GM12873 (cell line): Measurements from ENCODE around the gene SMYD1.

Experiments used
- CTCF ChIP-seq: IDR thresholded peaks from 2 replicates; pipeline ENCODE4 v1.5.1; 2012; ENCODE audit warnings: low read depth, mild to moderate bottlenecking, moderate library complexity, low read length, control low read depth; ENCODE audit not compliant: insufficient read depth; ENCODE audit errors: missing control alignments

The SMYD1 gene

GRCh38 chr2:88097891-88098557, 30.4 kb downstream of the SMYD1 start:
- TF ChIP-seq CTCF, result no peak

- no peak for TF ChIP-seq CTCF
Observed at GRCh38 chr2:88098558-88098900, 30.9 kb downstream of the SMYD1 start.

- TF ChIP-seq CTCF, result no peak
Observed at GRCh38 chr2:88099798-88100488, 32.3 kb downstream of the SMYD1 start.

GRCh38 chr2:88100489-88100858, 32.8 kb downstream of the SMYD1 start:
- TF ChIP-seq CTCF, result no peak

- TF ChIP-seq CTCF, result no peak
Observed at GRCh38 chr2:88108796-88109195, 41.2 kb downstream of the SMYD1 start.

- no peak for TF ChIP-seq CTCF
Observed at GRCh38 chr2:88110830-88111229, 43.2 kb downstream of the SMYD1 start.

- TF ChIP-seq CTCF, result no peak
Observed at GRCh38 chr2:88113069-88113468, 45.4 kb downstream of the SMYD1 start.
